ENCODE measurements around the gene ACOT11.

ACOT11 gene

GRCh38 chr1:54584575-54584974 is 36.5 kb downstream of the ACOT11 start:
- no peak for DNase-seq (ENCODE audit: low read depth in 1 of 2, low spot score in 1 of 2)
- H3K4me3 ChIP-seq (replicated peaks; ENCODE audit: insufficient read depth, low read length): no peak overlapping the region
- no peak overlapping the region for H3K27ac ChIP-seq (replicated peaks)
- TF ChIP-seq REST (IDR thresholded peaks at IDR 0.05; ENCODE audit: insufficient replicate concordance, low read depth) (no peak), SPI1 (IDR thresholded peaks at IDR 0.05; ENCODE audit: borderline replicate concordance, low read depth) (no peak), CTCF (IDR thresholded peaks at IDR 0.05; ENCODE audit: insufficient read depth, low read length) (no peak), POLR2AphosphoS5 (IDR thresholded peaks at IDR 0.05; ENCODE audit: low read depth) (no peak), GABPA (IDR thresholded peaks at IDR 0.05; ENCODE audit: low read depth) (no peak)
- no peaks in the 10 kb centered on the region for H3K27me3 ChIP-seq (ENCODE audit: insufficient read depth, poor library complexity, severe bottlenecking)

GRCh38 chr1:54585181-54586066 is 37.4 kb downstream of the ACOT11 start:
- no peak for TF ChIP-seq SPI1 (IDR thresholded peaks at IDR 0.05; ENCODE audit: borderline replicate concordance, low read depth)
- TF ChIP-seq CTCF (IDR thresholded peaks at IDR 0.05; ENCODE audit: insufficient read depth, low read length): no peak
- no peak for TF ChIP-seq POLR2AphosphoS5 (IDR thresholded peaks at IDR 0.05; ENCODE audit: low read depth)
- no peak for TF ChIP-seq REST (IDR thresholded peaks at IDR 0.05; ENCODE audit: insufficient replicate concordance, low read depth)
- TF ChIP-seq GABPA (IDR thresholded peaks at IDR 0.05; ENCODE audit: low read depth): no peak
- no peak for DNase-seq (ENCODE audit: low read depth in 1 of 2, low spot score in 1 of 2)
- Histone ChIP-seq H3K27ac (replicated peaks) (no peak overlapping the region), H3K4me3 (replicated peaks; ENCODE audit: insufficient read depth, low read length) (no peak overlapping the region), H3K27me3 (ENCODE audit: insufficient read depth, poor library complexity, severe bottlenecking) (no peaks in the 10 kb centered on the region)

- DNase-seq (ENCODE audit: low read depth in 1 of 2, low spot score in 1 of 2): no peak
- Histone ChIP-seq H3K4me3 (replicated peaks; ENCODE audit: insufficient read depth, low read length) (no peak overlapping the region), H3K27me3 (ENCODE audit: insufficient read depth, poor library complexity, severe bottlenecking) (no peaks in the 10 kb centered on the region), H3K27ac (replicated peaks) (no peak overlapping the region)
- TF ChIP-seq REST (IDR thresholded peaks at IDR 0.05; ENCODE audit: insufficient replicate concordance, low read depth) (no peak), SPI1 (IDR thresholded peaks at IDR 0.05; ENCODE audit: borderline replicate concordance, low read depth) (no peak), GABPA (IDR thresholded peaks at IDR 0.05; ENCODE audit: low read depth) (no peak), CTCF (IDR thresholded peaks at IDR 0.05; ENCODE audit: insufficient read depth, low read length) (no peak), POLR2AphosphoS5 (IDR thresholded peaks at IDR 0.05; ENCODE audit: low read depth) (no peak)
Measured at GRCh38 chr1:54588377-54588776, 40.3 kb downstream of the ACOT11 start.

Data from HL-60 (cell line).